Measurements from ENCODE around the gene SPTBN2.
A peak's percentile ranks its signal among the peaks of the same experiment; 100 is the strongest.

Gene SPTBN2

DNA sequence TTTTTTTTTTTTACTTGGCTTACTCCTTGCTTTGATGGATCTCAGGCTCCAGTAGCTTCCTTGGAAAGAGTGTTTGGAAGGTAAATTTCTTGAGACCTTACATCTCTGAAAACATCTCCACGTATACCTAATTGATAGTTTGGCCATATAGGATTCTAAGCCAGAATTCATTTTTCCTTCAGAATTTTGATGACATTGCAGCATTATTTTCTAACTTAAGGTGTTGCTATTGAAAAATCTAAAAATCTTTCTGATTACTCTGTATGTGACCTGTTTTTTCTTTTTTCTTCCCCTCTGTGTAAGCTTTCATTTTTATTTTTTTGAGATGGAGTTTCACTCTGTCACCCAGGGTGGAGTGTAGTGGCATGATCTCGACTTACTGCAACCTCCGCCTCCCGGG is 23.1 kb upstream of the SPTBN2 start:
- CTCF ChIA-PET, result no interaction called here
- POLR2A ChIA-PET, result no interaction called here
- TF ChIP-seq, protein P1, sequence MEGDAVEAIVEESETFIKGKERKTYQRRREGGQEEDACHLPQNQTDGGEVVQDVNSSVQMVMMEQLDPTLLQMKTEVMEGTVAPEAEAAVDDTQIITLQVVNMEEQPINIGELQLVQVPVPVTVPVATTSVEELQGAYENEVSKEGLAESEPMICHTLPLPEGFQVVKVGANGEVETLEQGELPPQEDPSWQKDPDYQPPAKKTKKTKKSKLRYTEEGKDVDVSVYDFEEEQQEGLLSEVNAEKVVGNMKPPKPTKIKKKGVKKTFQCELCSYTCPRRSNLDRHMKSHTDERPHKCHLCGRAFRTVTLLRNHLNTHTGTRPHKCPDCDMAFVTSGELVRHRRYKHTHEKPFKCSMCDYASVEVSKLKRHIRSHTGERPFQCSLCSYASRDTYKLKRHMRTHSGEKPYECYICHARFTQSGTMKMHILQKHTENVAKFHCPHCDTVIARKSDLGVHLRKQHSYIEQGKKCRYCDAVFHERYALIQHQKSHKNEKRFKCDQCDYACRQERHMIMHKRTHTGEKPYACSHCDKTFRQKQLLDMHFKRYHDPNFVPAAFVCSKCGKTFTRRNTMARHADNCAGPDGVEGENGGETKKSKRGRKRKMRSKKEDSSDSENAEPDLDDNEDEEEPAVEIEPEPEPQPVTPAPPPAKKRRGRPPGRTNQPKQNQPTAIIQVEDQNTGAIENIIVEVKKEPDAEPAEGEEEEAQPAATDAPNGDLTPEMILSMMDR (IDR thresholded peaks at IDR 0.05; ENCODE audit: insufficient read depth, low read length, missing control alignments), result no peak
- H3K4me3 ChIP-seq (ENCODE audit: low read depth, low read length), result no peak overlapping the region
- DNase-seq (ENCODE audit: low read depth, low spot score), result no peak

DNA sequence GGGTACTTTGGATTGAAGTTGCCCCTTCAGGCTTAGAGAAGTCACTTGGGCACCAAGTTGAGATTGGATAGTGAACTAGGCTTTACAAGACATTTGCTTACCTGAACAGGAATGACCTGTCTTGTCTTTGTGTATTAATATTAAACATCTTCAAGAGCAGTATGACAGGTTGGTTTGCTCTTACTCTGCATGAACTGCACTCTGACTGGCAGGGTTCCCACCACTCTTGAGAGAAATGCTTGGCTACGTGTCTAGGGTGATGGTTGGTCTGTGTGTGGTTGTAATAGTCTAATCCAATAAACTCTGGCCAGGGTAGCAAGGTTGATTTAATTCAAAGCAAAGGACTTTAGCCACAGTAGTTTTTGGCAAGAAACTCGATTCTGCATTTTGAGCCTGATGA is 20.1 kb upstream of the SPTBN2 start:
- no peak overlapping the region for H3K4me3 ChIP-seq (ENCODE audit: low read depth, low read length)
- ChIA-PET CTCF (no interaction called here), POLR2A (no interaction called here)
- TF ChIP-seq, protein P1 (IDR thresholded peaks at IDR 0.05; ENCODE audit: insufficient read depth, low read length, missing control alignments), result no peak
- no peak for DNase-seq (ENCODE audit: low read depth, low spot score)

DNA sequence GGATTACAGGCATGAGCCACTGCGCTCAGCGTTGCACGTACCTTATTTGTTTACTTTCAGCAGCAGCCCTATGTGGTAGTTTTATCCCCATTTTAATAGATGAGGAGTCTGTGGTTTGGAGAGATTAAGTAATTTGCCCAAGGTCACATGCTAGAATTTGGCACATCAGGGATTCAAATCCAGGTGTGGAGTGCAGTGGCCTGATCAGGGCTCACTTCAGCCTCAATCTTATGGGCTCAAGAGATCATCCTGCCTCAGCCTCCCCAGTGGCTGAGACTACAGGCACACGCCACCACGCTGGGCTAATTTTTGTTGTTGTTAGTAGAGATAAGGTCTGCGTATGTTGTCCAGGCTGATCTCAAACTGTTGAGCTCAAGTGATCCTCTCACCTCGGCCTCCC is 18.5 kb upstream of the SPTBN2 start:
- DNase-seq (ENCODE audit: low read depth, low spot score), result no peak
- TF ChIP-seq, protein P1 (IDR thresholded peaks at IDR 0.05; ENCODE audit: insufficient read depth, low read length, missing control alignments), result no peak
- no peak overlapping the region for H3K4me3 ChIP-seq (ENCODE audit: low read depth, low read length)
- ChIA-PET POLR2A (no interaction called here), CTCF (interaction anchor here (0.9 kb wide), 1 partner anchor 87 kb away, joined by 3 read pairs; no protein-coding TSS in a partner anchor)

DNA sequence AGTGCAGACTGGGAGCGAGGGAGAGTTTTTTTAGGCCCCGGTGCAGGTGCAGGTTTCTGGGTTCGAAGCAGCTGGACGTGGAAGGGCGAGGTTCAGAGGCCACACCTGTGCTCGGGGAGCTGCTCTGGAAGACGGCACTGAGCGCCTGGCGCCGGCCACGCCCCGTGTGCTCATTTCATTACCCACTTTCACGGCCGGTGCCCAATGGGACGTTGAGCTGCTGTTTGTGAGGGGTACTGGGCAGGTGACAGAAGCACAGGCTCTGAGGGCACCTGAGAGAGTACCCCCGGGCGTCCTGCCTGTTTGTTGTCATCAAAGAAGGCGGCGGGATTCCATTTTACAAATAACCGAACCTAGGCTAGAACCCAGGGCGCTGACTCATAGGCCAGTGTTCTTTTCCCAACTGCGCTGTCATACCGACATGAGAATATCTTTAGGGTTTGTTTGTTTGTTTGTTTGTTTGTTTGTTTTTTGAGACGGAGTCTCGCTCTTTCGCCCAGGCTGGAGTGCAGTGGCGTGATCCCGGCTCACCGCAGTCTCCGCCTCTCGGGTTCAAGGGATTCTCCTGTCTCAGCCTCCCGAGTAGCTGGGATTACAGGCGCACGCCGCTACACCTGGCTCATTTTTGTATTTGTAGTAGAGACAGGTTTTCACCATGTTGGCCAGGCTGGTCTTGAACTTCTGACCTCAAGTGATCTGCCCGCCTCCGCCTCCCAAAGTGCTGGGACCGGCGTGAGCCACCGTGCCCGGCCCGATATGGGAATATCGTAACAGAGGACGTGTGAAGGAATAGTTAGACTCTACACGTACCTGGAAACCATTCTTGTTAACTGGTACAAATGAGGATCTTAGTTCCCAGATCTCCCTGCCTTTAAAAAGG is 16.6 kb upstream of the SPTBN2 start:
- ChIA-PET CTCF (no interaction called here), POLR2A (no interaction called here)
- H3K4me3 ChIP-seq (ENCODE audit: low read depth, low read length), result peak overlapping the region; percentile 95
- no peak for DNase-seq (ENCODE audit: low read depth, low spot score)
- TF ChIP-seq, protein P1 (IDR thresholded peaks at IDR 0.05; ENCODE audit: insufficient read depth, low read length, missing control alignments), result no peak

DNA sequence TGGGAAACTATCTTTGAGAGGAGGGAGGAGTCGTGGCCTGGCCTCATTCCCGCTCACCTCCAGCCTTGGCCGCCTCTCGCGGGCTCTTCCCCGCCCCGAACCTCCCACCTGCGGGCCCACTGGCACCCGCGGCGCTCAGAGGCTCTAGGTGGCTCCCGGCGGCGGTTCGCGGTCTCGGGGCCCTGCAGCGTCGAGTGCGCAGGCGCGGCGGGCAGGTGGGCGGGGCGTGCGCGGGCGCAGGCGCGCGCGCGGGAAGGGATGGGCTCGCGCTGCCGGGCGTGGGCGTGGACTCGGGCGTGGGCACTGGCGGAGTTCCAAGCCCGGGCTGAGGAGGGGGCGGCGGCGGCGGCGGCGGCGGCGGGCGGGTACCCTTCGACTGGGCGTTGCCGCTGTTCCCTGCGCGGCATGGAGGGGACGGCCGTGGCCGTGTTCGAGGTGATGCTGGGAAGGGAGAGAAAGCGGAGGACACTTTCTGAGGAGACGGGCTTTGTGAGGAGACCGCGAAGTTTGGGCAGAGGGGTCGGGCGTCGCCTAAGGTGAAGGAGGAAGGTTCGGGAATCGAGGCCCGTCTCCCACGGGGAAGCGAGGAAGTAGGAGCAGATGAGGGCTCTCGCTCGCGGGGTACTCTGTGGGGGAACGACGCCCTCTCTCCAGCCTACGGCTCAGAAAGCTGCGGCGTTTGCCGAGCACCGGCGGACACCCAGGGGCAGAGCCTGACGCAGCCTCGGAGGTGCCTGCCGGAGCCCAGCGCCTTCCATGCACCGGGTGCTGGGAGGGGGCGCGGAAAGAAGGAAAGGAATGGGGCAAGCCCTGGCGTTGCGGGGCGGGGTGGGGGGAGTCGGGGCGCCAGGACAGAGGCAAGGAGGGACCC is 15.7 kb upstream of the SPTBN2 start:
- ChIA-PET CTCF (interaction anchor here (1.5 kb wide), 1 partner anchor 11 kb away, joined by 5 read pairs; no protein-coding TSS in a partner anchor), POLR2A (no interaction called here)

More for the DNA sequence above, 15.7 kb upstream of the SPTBN2 start:
- peak overlapping the region; percentile 95 for H3K4me3 ChIP-seq (ENCODE audit: low read depth, low read length)
- DNase-seq (ENCODE audit: low read depth, low spot score), result no peak
- TF ChIP-seq, protein P1 (IDR thresholded peaks at IDR 0.05; ENCODE audit: insufficient read depth, low read length, missing control alignments), result no peak

Data from AG04449 (cell line).